HL-60 (cell line): ENCODE results near the gene USH2A.

Source experiments
- DNase-seq, 2 experiments: peaks; one replicate each; pipeline ENCODE4 v3.0.0-alpha.2; 2010 to 2020; ENCODE audit warnings: low read depth in 1 of 2, low spot score in 1 of 2
- H3K27ac ChIP-seq: fragments of 250-450 bp; sonication (Bioruptor Pico); replicated peaks from 2 replicates; pipeline ENCODE4 v1.5.1; 2020; ENCODE audit warnings: mild to moderate bottlenecking, moderate library complexity
- H3K27me3 ChIP-seq: fragments of 250-450 bp; sonication (Bioruptor Pico); 2 replicates; pipeline ENCODE4 v1.5.1; 2021; ENCODE audit warnings: mild to moderate bottlenecking, moderate library complexity; ENCODE audit not compliant: insufficient read depth, poor library complexity, severe bottlenecking
- H3K4me3 ChIP-seq: replicated peaks from 2 replicates; pipeline ENCODE4 v1.5.1; 2011; ENCODE audit warnings: mild to moderate bottlenecking, control low read depth, low read length; ENCODE audit not compliant: insufficient read depth
- CTCF ChIP-seq: IDR thresholded peaks from one replicate; pipeline ENCODE4 v1.5.1; 2011; ENCODE audit warnings: low read length, control low read depth, inconsistent platforms; ENCODE audit not compliant: insufficient read depth
- GABPA ChIP-seq: IDR thresholded peaks from 2 replicates; pipeline ENCODE4 v1.6.1; 2012; ENCODE audit warnings: low read depth
- POLR2AphosphoS5 ChIP-seq: IDR thresholded peaks from 2 replicates; pipeline ENCODE4 v1.6.1; 2012; ENCODE audit warnings: low read depth
- REST ChIP-seq: IDR thresholded peaks from 2 replicates; pipeline ENCODE4 v1.6.1; 2012; ENCODE audit warnings: low read depth; ENCODE audit not compliant: insufficient replicate concordance
- SPI1 ChIP-seq: IDR thresholded peaks from 2 replicates; pipeline ENCODE4 v1.6.1; 2012; ENCODE audit warnings: low read depth, mild to moderate bottlenecking, borderline replicate concordance

Gene USH2A

GRCh38 chr1:215728169-215728568, 695.1 kb downstream of the USH2A start:
- Histone ChIP-seq H3K4me3 (no peak overlapping the region), H3K27ac (no peak overlapping the region), H3K27me3 (no peaks in the 10 kb centered on the region)
- TF ChIP-seq CTCF (no peak), REST (no peak), SPI1 (no peak), GABPA (no peak), POLR2AphosphoS5 (no peak)
- no peak for DNase-seq

- Histone ChIP-seq H3K27me3 (no peaks in the 10 kb centered on the region), H3K27ac (no peak overlapping the region), H3K4me3 (no peak overlapping the region)
- no peak for DNase-seq
- TF ChIP-seq SPI1 (no peak), POLR2AphosphoS5 (no peak), CTCF (no peak), REST (no peak), GABPA (no peak)
Measured at GRCh38 chr1:215720126-215720525, 703.1 kb downstream of the USH2A start.

GRCh38 chr1:215719552-215719951, 703.7 kb downstream of the USH2A start:
- no peaks in the 10 kb centered on the region for H3K27me3 ChIP-seq
- no peak for DNase-seq
- H3K4me3 ChIP-seq, result no peak overlapping the region
- no peak for TF ChIP-seq GABPA
- no peak for TF ChIP-seq SPI1
- TF ChIP-seq CTCF, result no peak
- no peak for TF ChIP-seq REST
- no peak for TF ChIP-seq POLR2AphosphoS5
- H3K27ac ChIP-seq, result no peak overlapping the region
